ENCODE data around the gene PHKG2.

- TF ChIP-seq ZFP36 (IDR thresholded peaks at IDR 0.05; ENCODE audit: borderline replicate concordance, partially characterized antibody) (no peak), HOXA7 (CRISPR knock-in tag; IDR thresholded peaks at IDR 0.05) (no peak)
These were observed 30.5 kb downstream of the PHKG2 start for GRCh38 chr16:30778549-30779244.

Data from A549 (cell line).